H9 (cell line): ENCODE results near the gene ANKRD13A. TPM values are rescaled to one million over a fixed set of nuclear protein-coding genes. Genes with fewer than 3 reads are reported as not detected.

Source experiments
- DNase-seq: peaks from one replicate; pipeline ENCODE4 v3.0.0-alpha.2; 2017
- H2AFZ ChIP-seq: one replicate; pipeline ENCODE4 v1.6.1; 2013; ENCODE audit warnings: mild to moderate bottlenecking, low read length, control low read depth, moderate library complexity
- H2AK5ac ChIP-seq: 2 replicates; pipeline ENCODE4 v1.6.1; 2013; ENCODE audit warnings: low read length, control low read depth, mixed read lengths; ENCODE audit not compliant: insufficient read length
- H2BK120ac ChIP-seq: one replicate; pipeline ENCODE4 v1.6.1; 2013; ENCODE audit warnings: low read depth, mild to moderate bottlenecking, low read length, control low read depth, inconsistent platforms; ENCODE audit not compliant: poor library complexity, severe bottlenecking
- H2BK12ac ChIP-seq: 2 replicates; pipeline ENCODE4 v1.6.1; 2013; ENCODE audit warnings: low read length, control low read depth, mixed read lengths, low read depth; ENCODE audit not compliant: insufficient read length
- H2BK15ac ChIP-seq: 2 replicates; pipeline ENCODE4 v1.6.1; 2013; ENCODE audit warnings: low read depth, low read length, control low read depth
- H2BK20ac ChIP-seq: one replicate; pipeline ENCODE4 v1.6.1; 2013; ENCODE audit warnings: low read depth, mild to moderate bottlenecking, low read length, control low read depth, inconsistent platforms; ENCODE audit not compliant: poor library complexity, severe bottlenecking
- H2BK5ac ChIP-seq: 2 replicates; pipeline ENCODE4 v1.6.1; 2013; ENCODE audit warnings: low read length, control low read depth, mixed read lengths; ENCODE audit not compliant: insufficient read length
- H3K14ac ChIP-seq: 2 replicates; pipeline ENCODE4 v1.6.1; 2013; ENCODE audit warnings: low read length, control low read depth; ENCODE audit not compliant: insufficient read depth
- H3K18ac ChIP-seq: 2 replicates; pipeline ENCODE4 v1.6.1; 2013; ENCODE audit warnings: low read depth, mild to moderate bottlenecking, mixed read lengths, low read length, control low read depth; ENCODE audit not compliant: insufficient read length
- H3K23ac ChIP-seq: 2 replicates; pipeline ENCODE4 v1.6.1; 2013; ENCODE audit warnings: low read length, control low read depth, mixed read lengths, low read depth; ENCODE audit not compliant: insufficient read length
- H3K23me2 ChIP-seq: 2 replicates; pipeline ENCODE4 v1.6.1; 2013; ENCODE audit warnings: low read depth, mild to moderate bottlenecking, mixed read lengths, low read length, control low read depth; ENCODE audit not compliant: insufficient read length, poor library complexity, severe bottlenecking
- H3K27ac ChIP-seq: 2 replicates; pipeline ENCODE4 v1.5.1; 2013; ENCODE audit warnings: low read length, control low read depth, mixed read lengths, low read depth; ENCODE audit not compliant: insufficient read length
- H3K27me3 ChIP-seq: 2 replicates; pipeline ENCODE4 v1.6.1; 2013; ENCODE audit warnings: low read length, control low read depth, inconsistent platforms; ENCODE audit not compliant: insufficient read depth
- H3K4ac ChIP-seq: 2 replicates; pipeline ENCODE4 v1.6.1; 2013; ENCODE audit warnings: low read depth, mild to moderate bottlenecking, control low read depth, inconsistent platforms, low read length, moderate library complexity
- H3K4me1 ChIP-seq: 2 replicates; pipeline ENCODE4 v1.6.1; 2013; ENCODE audit warnings: low read length, control low read depth, inconsistent platforms; ENCODE audit not compliant: insufficient read depth
- H3K4me2 ChIP-seq: 2 replicates; pipeline ENCODE4 v1.6.1; 2013; ENCODE audit warnings: low read length, control low read depth, mixed read lengths; ENCODE audit not compliant: insufficient read length, insufficient read depth
- H3K56ac ChIP-seq: 2 replicates; pipeline ENCODE4 v1.6.1; 2013; ENCODE audit warnings: low read depth, mild to moderate bottlenecking, mixed read lengths, low read length, control low read depth; ENCODE audit not compliant: insufficient read length
- H3K79me1 ChIP-seq: 2 replicates; pipeline ENCODE4 v1.6.1; 2013; ENCODE audit warnings: low read depth, mild to moderate bottlenecking, moderate library complexity, low read length, control low read depth, inconsistent platforms; ENCODE audit not compliant: insufficient read depth, poor library complexity, severe bottlenecking
- H3K79me2 ChIP-seq: 2 replicates; pipeline ENCODE4 v1.6.1; 2013; ENCODE audit warnings: low read length, control low read depth, inconsistent platforms; ENCODE audit not compliant: insufficient read depth
- H3K9ac ChIP-seq: 2 replicates; pipeline ENCODE4 v1.6.1; 2013; ENCODE audit warnings: low read length, control low read depth, mixed read lengths; ENCODE audit not compliant: insufficient read length; ENCODE audit errors: extremely low read depth
- H3K9me3 ChIP-seq: one replicate; pipeline ENCODE4 v1.6.1; 2013; ENCODE audit warnings: low read depth, low read length, inconsistent platforms; ENCODE audit not compliant: control insufficient read depth
- H3T11ph ChIP-seq: one replicate; pipeline ENCODE4 v1.6.1; 2013; ENCODE audit warnings: mild to moderate bottlenecking, low read length, control low read depth, inconsistent platforms
- H4K20me1 ChIP-seq: one replicate; pipeline ENCODE4 v1.6.1; 2013; ENCODE audit not compliant: control insufficient read depth, insufficient read length, insufficient read depth
- H4K5ac ChIP-seq: 2 replicates; pipeline ENCODE4 v1.6.1; 2013; ENCODE audit warnings: low read depth, mild to moderate bottlenecking, mixed read lengths, low read length, control low read depth; ENCODE audit not compliant: insufficient read length
- H4K8ac ChIP-seq: replicated peaks from 2 replicates; pipeline ENCODE4 v1.6.1; 2013; ENCODE audit warnings: low read length, control low read depth, mixed read lengths, low read depth; ENCODE audit not compliant: insufficient read length
- H4K91ac ChIP-seq: 2 replicates; pipeline ENCODE4 v1.6.1; 2013; ENCODE audit warnings: low read depth, mild to moderate bottlenecking, moderate library complexity, mixed read lengths, low read length, control low read depth; ENCODE audit not compliant: insufficient read length
- H3K27ac Mint-ChIP-seq, 3 experiments: 2 replicates in 2 of 3; 3 replicates in 1 of 3; pipeline ENCODE4 v1.8.0; 2020 to 2021; ENCODE audit warnings: mixed read lengths in 3 of 3, mild to moderate bottlenecking in 1 of 3, moderate library complexity in 1 of 3
- H3K27me3 Mint-ChIP-seq: 2 replicates; pipeline ENCODE4 v1.8.0; 2021; ENCODE audit warnings: low read depth, mild to moderate bottlenecking, moderate library complexity, mixed read lengths
- H3K36me3 Mint-ChIP-seq, 3 experiments: 2 replicates in 2 of 3; 3 replicates in 1 of 3; pipeline ENCODE4 v1.8.0; 2020 to 2021; ENCODE audit warnings: low read depth in 3 of 3, mixed read lengths in 3 of 3; ENCODE audit not compliant: insufficient read depth in 1 of 3
- H3K4me1 Mint-ChIP-seq, 2 experiments: 2 replicates each; pipeline ENCODE4 v1.8.0; 2020; ENCODE audit warnings: mixed read lengths in 2 of 2
- H3K4me3 Mint-ChIP-seq, 2 experiments: 2 replicates in 1 of 2; 3 replicates in 1 of 2; pipeline ENCODE4 v1.8.0; 2020 to 2021; ENCODE audit warnings: mild to moderate bottlenecking in 2 of 2, mixed read lengths in 2 of 2, moderate library complexity in 1 of 2
- H3K9me3 Mint-ChIP-seq, 2 experiments: 2 replicates in 1 of 2; 3 replicates in 1 of 2; pipeline ENCODE4 v1.8.0; 2020; ENCODE audit warnings: mild to moderate bottlenecking in 2 of 2, mixed read lengths in 2 of 2, moderate library complexity in 1 of 2
- WGBS: extraction: QIAGEN DNeasy Blood & Tissue Kit; methylation state at CpG from one replicate; pipeline ENCODE4 v1.1.7; 2013; ENCODE audit warnings: missing lambda C conversion rate, low lambda C conversion rate, mixed read lengths; ENCODE audit not compliant: insufficient read length; ENCODE audit errors: extremely low coverage; 5-methylcytosine and 5-hydroxymethylcytosine counted together
- total RNA-seq: library from RNA; stranded (reverse); gene quantifications from 2 replicates; pipeline ENCODE4 v1.2.1, GENCODE V29; 2021
- TF ChIP-seq, protein P1 (sequence below): fragments of 200-600 bp; sonication (generic); conservative IDR thresholded peaks from 3 replicates; pipeline ENCODE4 v1.8.0; 2021; ENCODE audit warnings: antibody characterized with exemption, mild to moderate bottlenecking

Gene ANKRD13A
- total RNA-seq, 1 experiment from 2014 or later, result 18.0 TPM

DNA sequence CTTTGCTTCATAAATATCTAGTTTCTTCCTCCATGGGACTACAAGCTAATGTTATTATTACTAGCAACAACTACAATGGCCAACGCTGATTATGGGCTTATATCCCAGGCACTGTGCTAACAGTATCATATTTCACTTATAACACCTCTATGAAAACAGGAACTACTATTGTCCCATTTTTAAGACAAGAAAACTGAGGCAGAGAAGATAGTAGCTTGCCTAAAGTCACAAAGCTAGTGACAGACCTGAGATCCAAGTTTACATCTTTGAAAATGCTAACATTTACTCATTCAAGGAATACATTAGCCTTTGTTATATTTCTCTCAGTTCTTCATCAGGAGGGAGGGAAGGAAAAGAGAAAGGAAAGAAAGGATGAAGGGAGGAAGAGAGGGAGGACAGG is 35.9 kb upstream of the ANKRD13A start:
- H3K79me2 ChIP-seq, result no peaks in the 10 kb centered on the region
- no peaks in the 10 kb centered on the region for H3K79me1 ChIP-seq
- no peak overlapping the region for H2BK120ac ChIP-seq
- Mint-ChIP-seq H3K27ac (no peak overlapping the region), H3K36me3 (peaks cover 4 to 39% (median 18%) of the 10 kb centered on the region in 3 experiments; a peak in 5 of 7 replicates), H3K27me3 (no peaks in the 10 kb centered on the region), H3K9me3 (no peaks in the 10 kb centered on the region), H3K4me1 (peaks cover 2 to 3% of the 10 kb centered on the region in 2 experiments; a peak in 3 of 4 replicates), H3K4me3 (no peak overlapping the region)
- H3K4ac ChIP-seq, result no peak overlapping the region
- H3K27me3 ChIP-seq, result no peaks in the 10 kb centered on the region
- H2BK20ac ChIP-seq, result no peak overlapping the region
- H4K20me1 ChIP-seq, result no peaks in the 10 kb centered on the region
- no peak overlapping the region for H3K56ac ChIP-seq
- H3T11ph ChIP-seq, result no peak overlapping the region
- TF ChIP-seq, protein P1, sequence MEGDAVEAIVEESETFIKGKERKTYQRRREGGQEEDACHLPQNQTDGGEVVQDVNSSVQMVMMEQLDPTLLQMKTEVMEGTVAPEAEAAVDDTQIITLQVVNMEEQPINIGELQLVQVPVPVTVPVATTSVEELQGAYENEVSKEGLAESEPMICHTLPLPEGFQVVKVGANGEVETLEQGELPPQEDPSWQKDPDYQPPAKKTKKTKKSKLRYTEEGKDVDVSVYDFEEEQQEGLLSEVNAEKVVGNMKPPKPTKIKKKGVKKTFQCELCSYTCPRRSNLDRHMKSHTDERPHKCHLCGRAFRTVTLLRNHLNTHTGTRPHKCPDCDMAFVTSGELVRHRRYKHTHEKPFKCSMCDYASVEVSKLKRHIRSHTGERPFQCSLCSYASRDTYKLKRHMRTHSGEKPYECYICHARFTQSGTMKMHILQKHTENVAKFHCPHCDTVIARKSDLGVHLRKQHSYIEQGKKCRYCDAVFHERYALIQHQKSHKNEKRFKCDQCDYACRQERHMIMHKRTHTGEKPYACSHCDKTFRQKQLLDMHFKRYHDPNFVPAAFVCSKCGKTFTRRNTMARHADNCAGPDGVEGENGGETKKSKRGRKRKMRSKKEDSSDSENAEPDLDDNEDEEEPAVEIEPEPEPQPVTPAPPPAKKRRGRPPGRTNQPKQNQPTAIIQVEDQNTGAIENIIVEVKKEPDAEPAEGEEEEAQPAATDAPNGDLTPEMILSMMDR, result no peak
- no peak for DNase-seq
- H4K5ac ChIP-seq, result no peak overlapping the region
- H3K27ac ChIP-seq, result no peak overlapping the region
- H2BK5ac ChIP-seq, result no peak overlapping the region
- H3K9ac ChIP-seq, result no peak overlapping the region
- H4K8ac ChIP-seq, result no peak overlapping the region
- H2BK12ac ChIP-seq, result no peak overlapping the region
- H3K18ac ChIP-seq, result no peak overlapping the region
- H2AFZ ChIP-seq, result no peak overlapping the region
- no peak overlapping the region for H3K4me2 ChIP-seq
- no peak overlapping the region for H2AK5ac ChIP-seq
- H3K9me3 ChIP-seq, result no peaks in the 10 kb centered on the region
- H3K23ac ChIP-seq, result no peak overlapping the region
- no peaks in the 10 kb centered on the region for H3K23me2 ChIP-seq
- H3K4me1 ChIP-seq, result no peaks in the 10 kb centered on the region
- H3K14ac ChIP-seq, result no peak overlapping the region
- H4K91ac ChIP-seq, result no peak overlapping the region
- WGBS, result no CpG with 5 or more reads among the region's 1 CpG
- no peak overlapping the region for H2BK15ac ChIP-seq
